IPS DF 4.7 (cell line): Measurements from ENCODE around the gene ASGR1.
"Not testable (repeated sequence)": the region's sequence is repeated elsewhere in the genome, so short reads cannot be mapped to it uniquely, and the experiment has no call there.

Experiments used
- DNase-seq: peaks from one replicate; pipeline ENCODE4 v3.0.0-alpha.2; 2013; ENCODE audit warnings: low spot score; ENCODE audit errors: extremely low read depth

The ASGR1 gene

GRCh38 chr17:7166873-7167272, 12.3 kb downstream of the ASGR1 start:
- DNase-seq: no peak

- DNase-seq: not testable (repeated sequence)
These were observed 19.6 kb downstream of the ASGR1 start for GRCh38 chr17:7159571-7159970.

GRCh38 chr17:7158424-7158823, 20.7 kb downstream of the ASGR1 start:
- DNase-seq: not testable (repeated sequence)

GRCh38 chr17:7156342-7156940, 22.7 kb downstream of the ASGR1 start:
- no peak for DNase-seq

- DNase-seq: no peak
These were observed 31.4 kb downstream of the ASGR1 start for GRCh38 chr17:7147772-7148171.

- DNase-seq: no peak
These were observed 33.1 kb downstream of the ASGR1 start for GRCh38 chr17:7146115-7146514.

GRCh38 chr17:7144213-7144612, 35.0 kb downstream of the ASGR1 start:
- DNase-seq: no peak

GRCh38 chr17:7141824-7142223, 37.3 kb downstream of the ASGR1 start:
- no peak for DNase-seq

- DNase-seq: no peak
These were observed 39.8 kb downstream of the ASGR1 start for GRCh38 chr17:7139400-7139799.

GRCh38 chr17:7138800-7139381, 40.3 kb downstream of the ASGR1 start:
- no peak for DNase-seq

- no peak for DNase-seq
These were observed 41.8 kb downstream of the ASGR1 start for GRCh38 chr17:7137171-7137943.

GRCh38 chr17:7136266-7136877, 42.8 kb downstream of the ASGR1 start:
- DNase-seq: no peak

- no peak for DNase-seq
These were observed 45.3 kb downstream of the ASGR1 start for GRCh38 chr17:7133916-7134315.

GRCh38 chr17:7133424-7133823, 45.7 kb downstream of the ASGR1 start:
- no peak for DNase-seq

GRCh38 chr17:7132511-7133094, 46.6 kb downstream of the ASGR1 start:
- DNase-seq: peak; percentile 90

- no peak for DNase-seq
These were observed 47.8 kb downstream of the ASGR1 start for GRCh38 chr17:7131423-7131791.

- DNase-seq: no peak
These were observed 48.3 kb downstream of the ASGR1 start for GRCh38 chr17:7130621-7131422.

GRCh38 chr17:7129311-7129710, 49.9 kb downstream of the ASGR1 start:
- DNase-seq: no peak

- no peak for DNase-seq
These were observed 51.0 kb downstream of the ASGR1 start for GRCh38 chr17:7128160-7128559.

GRCh38 chr17:7127501-7127900, 51.7 kb downstream of the ASGR1 start:
- DNase-seq: not testable (repeated sequence)

- DNase-seq: not testable (repeated sequence)
These were observed 52.8 kb downstream of the ASGR1 start for GRCh38 chr17:7126386-7126785.
